GM21390 (cell line): ENCODE data around the gene KCNF1.

Source experiments
- ATAC-seq: cut with Tn5 transposase; IDR thresholded peaks from one replicate; pipeline ENCODE4 v1.9.1; 2021; ENCODE audit not compliant: unreplicated experiment

The KCNF1 gene

GRCh38 chr2:10961490-10961875 is 49.7 kb downstream of the KCNF1 start:
- ATAC-seq: no peak

GRCh38 chr2:10962004-10962403 is 50.3 kb downstream of the KCNF1 start:
- ATAC-seq: no peak

- ATAC-seq: no peak
Measured at GRCh38 chr2:10963155-10963554, 51.4 kb downstream of the KCNF1 start.
